Testis (tissue), 3 donors: ENCODE data around the gene ERP27. TPM values are rescaled to one million over a fixed set of nuclear protein-coding genes. Genes with fewer than 3 reads are reported as not detected.

Source experiments
- DNase-seq: peaks from one replicate; pipeline ENCODE4 v3.0.0-alpha.2; 2019
- H3K27ac ChIP-seq, 2 donors: fragments of 200-600 bp; sonication (generic); one replicate each; pipeline ENCODE4 v1.5.1; 2019
- H3K27me3 ChIP-seq: fragments of 200-600 bp; sonication (generic); one replicate; pipeline ENCODE4 v1.5.1; 2019
- H3K36me3 ChIP-seq: fragments of 200-600 bp; sonication (generic); one replicate; pipeline ENCODE4 v1.5.1; 2017; ENCODE audit warnings: low read depth; ENCODE audit errors: missing control alignments
- H3K4me1 ChIP-seq: fragments of 200-600 bp; sonication (generic); one replicate; pipeline ENCODE4 v1.5.1; 2019
- H3K4me3 ChIP-seq, 2 donors: fragments of 200-600 bp; sonication (generic); one replicate each; pipeline ENCODE4 v1.5.1; 2017 to 2019
- H3K9me3 ChIP-seq: fragments of 200-600 bp; sonication (generic); one replicate; pipeline ENCODE4 v1.5.1; 2017
- POLR2A ChIP-seq: fragments of 450-650 bp; IDR thresholded peaks from one replicate; pipeline ENCODE4 v1.6.1; 2017; ENCODE audit warnings: antibody characterized with exemption, mild to moderate bottlenecking, moderate library complexity
- WGBS, 2 donors: methylation state at CpG; one replicate each; pipeline ENCODE4 v1.1.5; 2018; 5-methylcytosine and 5-hydroxymethylcytosine counted together
- intact Hi-C: fragments of 100-400 bp; cut with DNase I; formaldehyde crosslinking; loops from one replicate; pipeline ENCODE4 v1.15.1; 2023; ENCODE audit warnings: low total_unique reads
- polyA plus RNA-seq: library from polyadenylated mRNA; stranded (reverse); fragments of 350-450 nt; fragmentation: Illumina TruSeq; extraction: RNeasy Lipid Tissue Mini Kit (QIAGEN cat#74804); gene quantifications from one replicate; pipeline ENCODE4 v1.2.3, GENCODE V29; 2014; ENCODE audit warnings: low read depth, low replicate concordance; ENCODE audit not compliant: insufficient read depth
- total RNA-seq, 2 donors: library from RNA; depleted of rRNA; stranded (reverse); fragments of >200 nt; gene quantifications; one replicate each; pipeline ENCODE4 v1.2.3, GENCODE V29; 2016
- TF ChIP-seq, protein P1 (sequence below), 3 experiments: fragments of 450-650 bp in 2 of 3; fragments of 200-600 bp in 1 of 3; sonication (generic) in 1 of 3; IDR thresholded peaks; one replicate each; pipeline ENCODE4 v1.5.1; 2016 to 2019; ENCODE audit warnings: antibody characterized with exemption in 3 of 3, mild to moderate bottlenecking in 2 of 3, moderate library complexity in 1 of 3

ERP27 gene
- total and polyA plus RNA-seq, 3 donors from 2014 or later = 0.12 to 0.39 (median 0.34) TPM

DNA sequence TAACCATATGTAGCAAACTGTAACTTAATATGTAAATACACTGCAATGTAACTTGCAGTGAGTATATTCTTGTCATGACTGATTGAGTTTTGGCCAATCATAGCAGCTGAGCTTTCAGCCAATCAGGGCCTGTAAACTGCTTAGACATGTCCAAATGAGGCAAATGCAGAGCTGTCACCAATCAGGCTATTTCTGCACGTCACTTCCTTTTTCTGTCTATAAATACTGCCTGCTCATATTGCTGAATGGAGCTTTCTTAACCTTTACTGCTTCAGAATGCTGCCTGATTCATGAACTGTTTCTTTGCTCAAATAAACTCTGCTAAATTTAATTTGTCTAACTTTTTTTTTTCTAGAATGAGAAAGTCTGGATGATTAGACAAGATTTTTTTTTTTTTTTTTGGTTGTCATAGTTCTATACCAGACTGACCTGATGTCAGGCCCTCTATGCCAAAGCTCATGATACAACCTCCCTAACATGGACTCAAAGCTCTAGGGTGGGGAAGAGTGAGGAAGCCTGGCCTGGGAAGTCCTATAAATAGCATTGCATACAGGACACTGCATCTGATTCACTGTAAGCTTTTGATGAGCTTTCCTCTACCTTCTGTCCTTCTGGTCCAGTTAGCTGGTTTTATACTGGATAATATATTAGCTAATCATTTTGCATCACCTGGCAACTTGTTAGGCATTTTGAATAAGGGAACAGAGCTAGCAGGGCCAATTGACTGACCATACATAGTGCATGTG is 64.7 kb downstream of the ERP27 start:
- no peak overlapping the region for H3K4me3 ChIP-seq
- H3K4me1 ChIP-seq = no peaks in the 10 kb centered on the region
- 67 to 88% methylated on average over 1 of the region's 1 CpG for WGBS, 2 donors
- H3K9me3 ChIP-seq = no peaks in the 10 kb centered on the region
- DNase-seq = no peak
- H3K36me3 ChIP-seq = no peaks in the 10 kb centered on the region
- H3K27ac ChIP-seq = no peak overlapping the region
- no peak for TF ChIP-seq POLR2A
- TF ChIP-seq, protein P1, sequence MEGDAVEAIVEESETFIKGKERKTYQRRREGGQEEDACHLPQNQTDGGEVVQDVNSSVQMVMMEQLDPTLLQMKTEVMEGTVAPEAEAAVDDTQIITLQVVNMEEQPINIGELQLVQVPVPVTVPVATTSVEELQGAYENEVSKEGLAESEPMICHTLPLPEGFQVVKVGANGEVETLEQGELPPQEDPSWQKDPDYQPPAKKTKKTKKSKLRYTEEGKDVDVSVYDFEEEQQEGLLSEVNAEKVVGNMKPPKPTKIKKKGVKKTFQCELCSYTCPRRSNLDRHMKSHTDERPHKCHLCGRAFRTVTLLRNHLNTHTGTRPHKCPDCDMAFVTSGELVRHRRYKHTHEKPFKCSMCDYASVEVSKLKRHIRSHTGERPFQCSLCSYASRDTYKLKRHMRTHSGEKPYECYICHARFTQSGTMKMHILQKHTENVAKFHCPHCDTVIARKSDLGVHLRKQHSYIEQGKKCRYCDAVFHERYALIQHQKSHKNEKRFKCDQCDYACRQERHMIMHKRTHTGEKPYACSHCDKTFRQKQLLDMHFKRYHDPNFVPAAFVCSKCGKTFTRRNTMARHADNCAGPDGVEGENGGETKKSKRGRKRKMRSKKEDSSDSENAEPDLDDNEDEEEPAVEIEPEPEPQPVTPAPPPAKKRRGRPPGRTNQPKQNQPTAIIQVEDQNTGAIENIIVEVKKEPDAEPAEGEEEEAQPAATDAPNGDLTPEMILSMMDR (IDR thresholded peaks at IDR 0.05) = no peak
- intact Hi-C loops = no loop called here
- H3K27me3 ChIP-seq = no peaks in the 10 kb centered on the region

DNA sequence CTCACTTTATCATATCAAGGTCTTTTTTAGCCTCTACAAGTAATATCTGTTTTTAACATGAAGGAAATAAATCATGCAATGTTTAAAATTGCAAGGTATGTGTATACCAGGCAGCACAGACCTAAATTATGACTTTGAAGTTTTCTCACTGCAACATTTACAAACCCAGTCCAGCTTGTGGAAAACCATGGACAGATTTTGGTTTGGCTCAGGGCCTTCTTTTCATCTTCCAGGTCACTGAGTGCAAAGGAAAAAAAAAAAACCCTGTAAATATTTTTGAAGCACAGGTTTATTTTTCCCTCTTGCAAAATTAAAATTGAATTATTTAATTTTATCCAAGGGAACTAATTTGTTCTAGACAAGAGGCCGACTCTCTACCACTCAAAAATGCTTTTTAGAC is 66.5 kb downstream of the ERP27 start:
- 59 to 72% methylated on average over 1 of the region's 1 CpG for WGBS, 2 donors
- Histone ChIP-seq H3K4me1 (no peaks in the 10 kb centered on the region), H3K9me3 (no peaks in the 10 kb centered on the region), H3K4me3 (no peak overlapping the region), H3K27me3 (no peaks in the 10 kb centered on the region), H3K27ac (no peak overlapping the region), H3K36me3 (no peaks in the 10 kb centered on the region)
- no peak for TF ChIP-seq POLR2A
- TF ChIP-seq, protein P1 (IDR thresholded peaks at IDR 0.05) = no peak
- no peak for DNase-seq
- intact Hi-C loops = no loop called here

DNA sequence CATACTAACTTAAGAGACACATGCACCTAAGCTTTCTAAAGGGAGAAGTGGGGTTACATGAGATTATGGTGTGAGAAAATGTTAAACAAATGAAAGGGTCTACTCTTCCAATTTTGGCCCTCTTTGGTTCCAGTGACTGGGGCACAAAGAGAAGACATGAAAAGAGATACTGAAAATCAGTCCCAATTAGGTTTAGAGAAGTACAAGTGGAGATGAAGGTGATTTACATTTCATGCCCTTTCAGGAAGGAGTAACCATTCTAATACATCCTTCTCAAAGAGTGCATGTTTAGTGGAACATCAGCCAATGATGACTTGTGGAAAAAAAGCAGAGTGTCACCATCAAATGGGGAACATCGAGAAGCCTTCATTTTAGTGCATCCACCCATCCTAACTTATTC is 67.1 kb downstream of the ERP27 start:
- Histone ChIP-seq H3K4me3 (no peak overlapping the region), H3K36me3 (no peaks in the 10 kb centered on the region), H3K27me3 (no peaks in the 10 kb centered on the region), H3K9me3 (no peaks in the 10 kb centered on the region), H3K4me1 (no peaks in the 10 kb centered on the region), H3K27ac (no peak overlapping the region)
- TF ChIP-seq POLR2A = no peak
- TF ChIP-seq, protein P1 (IDR thresholded peaks at IDR 0.05) = no peak
- no peak for DNase-seq
- 92 to 100% methylated on average over 1 of the region's 1 CpG for WGBS, 2 donors
- intact Hi-C loops = no loop called here

DNA sequence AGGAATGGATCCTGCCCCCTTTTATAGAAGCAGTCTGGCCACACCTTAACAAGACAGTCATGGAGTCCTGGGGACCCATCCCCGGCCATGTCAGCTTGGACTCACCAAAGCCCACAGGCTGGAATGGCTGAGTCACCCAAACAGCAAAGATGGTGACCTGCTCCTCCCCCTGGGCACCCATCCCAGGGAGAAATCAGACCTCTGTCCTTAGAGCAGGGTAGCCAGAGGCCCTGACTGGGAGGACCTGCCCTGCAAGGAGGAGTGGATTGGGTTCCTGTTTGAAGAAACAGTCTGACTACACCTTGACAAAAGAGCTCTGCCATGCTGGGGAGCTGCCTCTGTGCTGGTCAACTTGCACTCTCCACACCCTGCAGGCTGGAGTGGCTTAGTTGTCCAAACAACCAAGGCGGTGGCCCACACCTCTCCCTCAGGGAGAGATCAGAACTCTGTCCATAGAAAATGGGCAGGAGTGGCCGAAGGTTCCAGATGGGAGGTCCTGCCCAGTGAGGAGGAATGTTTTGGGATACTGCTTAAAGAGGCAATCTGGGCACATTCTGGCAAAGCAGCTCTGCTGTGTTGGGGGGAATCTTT is 69.3 kb downstream of the ERP27 start:
- no peak overlapping the region for H3K27ac ChIP-seq
- intact Hi-C loops = no loop called here
- DNase-seq = no peak

More for the DNA sequence above, 69.3 kb downstream of the ERP27 start:
- Histone ChIP-seq H3K27me3 (no peaks in the 10 kb centered on the region), H3K36me3 (no peaks in the 10 kb centered on the region), H3K4me1 (no peaks in the 10 kb centered on the region), H3K9me3 (no peaks in the 10 kb centered on the region), H3K4me3 (no peak overlapping the region)
- TF ChIP-seq, protein P1 (IDR thresholded peaks at IDR 0.05) = no peak
- no peak for TF ChIP-seq POLR2A
- WGBS, 2 donors = 93 to 100% methylated on average over 1 to 3 of the region's 3 CpGs

Other genes starting within 250 kb of the ERP27 start
- under 1 TPM; 0.12 to 0.39 TPM for gene GUCY2C, start 241.9 kb downstream of the ERP27 start, total RNA-seq
- 0.15 TPM for gene GUCY2C, start 241.9 kb downstream of the ERP27 start, polyA plus RNA-seq
- gene WBP11, start 135.1 kb downstream of the ERP27 start, total RNA-seq = 10 to 100 TPM; 37.8 to 41.7 TPM
- 117 TPM for gene WBP11, start 135.1 kb downstream of the ERP27 start, polyA plus RNA-seq
- gene C12orf60, start 134.9 kb downstream of the ERP27 start, total RNA-seq = 10 to 100 TPM in 1 of 2 donors, 1 to 10 TPM in 1; 5.3 to 11.7 TPM
- gene C12orf60, start 134.9 kb downstream of the ERP27 start, polyA plus RNA-seq = 20.6 TPM
- under 1 TPM in 1 of 2 donors, not detected in 1; 0.39 TPM for gene SMCO3, start 124.4 kb downstream of the ERP27 start, total RNA-seq
- gene SMCO3, start 124.4 kb downstream of the ERP27 start, polyA plus RNA-seq = 0.20 TPM
- gene ART4, start 95.0 kb downstream of the ERP27 start, total RNA-seq = 1 to 10 TPM in 1 of 2 donors, under 1 TPM in 1; 0.16 to 1.4 TPM
- 0.57 TPM for gene ART4, start 95.0 kb downstream of the ERP27 start, polyA plus RNA-seq
- 10 to 100 TPM; 56.7 to 76.8 TPM for gene MGP, start 52.7 kb downstream of the ERP27 start, total RNA-seq
- gene MGP, start 52.7 kb downstream of the ERP27 start, polyA plus RNA-seq = 656 TPM
- gene ARHGDIB, start 23.1 kb upstream of the ERP27 start, total RNA-seq = 10 to 100 TPM; 20.2 to 28.4 TPM
- 66.3 TPM for gene ARHGDIB, start 23.1 kb upstream of the ERP27 start, polyA plus RNA-seq
- gene PDE6H, start 34.5 kb upstream of the ERP27 start, total RNA-seq = not detected
- gene PDE6H, start 34.5 kb upstream of the ERP27 start, polyA plus RNA-seq = not detected